ENCODE results near the gene ORC3. TPM values are rescaled to one million over a fixed set of nuclear protein-coding genes. Genes with fewer than 3 reads are reported as not detected.

The ORC3 gene
- total and polyA plus RNA-seq, 10 of the 15 experiments (the other 5 are each of a cell fraction or from before 2014, with no cell fraction given) = 27.2 to 76.3 (median 54.6) TPM

DNA sequence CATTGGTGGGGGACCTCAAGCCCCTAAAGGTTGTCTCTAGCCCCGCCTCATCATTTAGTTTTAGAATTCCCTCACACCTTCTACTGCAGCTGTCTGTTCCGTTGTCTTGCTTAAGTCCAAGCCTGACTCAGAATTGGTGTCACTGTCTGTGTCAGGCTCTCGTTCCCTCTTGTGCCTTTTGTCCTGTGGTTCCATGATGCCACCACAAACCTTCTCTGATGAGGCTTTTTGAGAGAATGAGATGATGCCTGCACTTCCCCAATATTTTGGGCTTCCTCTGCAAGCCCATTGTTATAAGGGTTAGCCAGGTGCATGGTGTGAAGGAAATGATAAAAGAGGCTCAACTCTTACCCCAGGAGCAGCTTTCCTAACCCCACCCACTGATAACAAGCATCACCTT lies 120.2 kb downstream of the ORC3 start (continued):
- TF ChIP-seq BHLHE40 (IDR thresholded peaks at IDR 0.05; ENCODE audit: borderline replicate concordance in 1 of 2, low read depth in 2 of 2, low read length in 1 of 2) = 0 out of 4 replicates have a peak, but pooled peaks of 1 of the 2 experiments have one; percentile 12
- TF ChIP-seq HDAC2 (IDR thresholded peaks at IDR 0.05) = no peak
- TF ChIP-seq KDM1A (IDR thresholded peaks at IDR 0.05; ENCODE audit: borderline replicate concordance) = no peak
- TF ChIP-seq SIX5 (IDR thresholded peaks at IDR 0.05; ENCODE audit: low read depth, low read length, severe bottlenecking) = no peak
- peak; percentile 30; the same call in 1 of the 2 replicates for TF ChIP-seq IKZF1 (conservative IDR thresholded peaks at IDR 0.05)
- no peak for TF ChIP-seq SREBF1 (IDR thresholded peaks at IDR 0.05; ENCODE audit: low read length)
- TF ChIP-seq JUND (IDR thresholded peaks at IDR 0.05; ENCODE audit: low read depth, low read length) = no peak
- TF ChIP-seq, protein P1, sequence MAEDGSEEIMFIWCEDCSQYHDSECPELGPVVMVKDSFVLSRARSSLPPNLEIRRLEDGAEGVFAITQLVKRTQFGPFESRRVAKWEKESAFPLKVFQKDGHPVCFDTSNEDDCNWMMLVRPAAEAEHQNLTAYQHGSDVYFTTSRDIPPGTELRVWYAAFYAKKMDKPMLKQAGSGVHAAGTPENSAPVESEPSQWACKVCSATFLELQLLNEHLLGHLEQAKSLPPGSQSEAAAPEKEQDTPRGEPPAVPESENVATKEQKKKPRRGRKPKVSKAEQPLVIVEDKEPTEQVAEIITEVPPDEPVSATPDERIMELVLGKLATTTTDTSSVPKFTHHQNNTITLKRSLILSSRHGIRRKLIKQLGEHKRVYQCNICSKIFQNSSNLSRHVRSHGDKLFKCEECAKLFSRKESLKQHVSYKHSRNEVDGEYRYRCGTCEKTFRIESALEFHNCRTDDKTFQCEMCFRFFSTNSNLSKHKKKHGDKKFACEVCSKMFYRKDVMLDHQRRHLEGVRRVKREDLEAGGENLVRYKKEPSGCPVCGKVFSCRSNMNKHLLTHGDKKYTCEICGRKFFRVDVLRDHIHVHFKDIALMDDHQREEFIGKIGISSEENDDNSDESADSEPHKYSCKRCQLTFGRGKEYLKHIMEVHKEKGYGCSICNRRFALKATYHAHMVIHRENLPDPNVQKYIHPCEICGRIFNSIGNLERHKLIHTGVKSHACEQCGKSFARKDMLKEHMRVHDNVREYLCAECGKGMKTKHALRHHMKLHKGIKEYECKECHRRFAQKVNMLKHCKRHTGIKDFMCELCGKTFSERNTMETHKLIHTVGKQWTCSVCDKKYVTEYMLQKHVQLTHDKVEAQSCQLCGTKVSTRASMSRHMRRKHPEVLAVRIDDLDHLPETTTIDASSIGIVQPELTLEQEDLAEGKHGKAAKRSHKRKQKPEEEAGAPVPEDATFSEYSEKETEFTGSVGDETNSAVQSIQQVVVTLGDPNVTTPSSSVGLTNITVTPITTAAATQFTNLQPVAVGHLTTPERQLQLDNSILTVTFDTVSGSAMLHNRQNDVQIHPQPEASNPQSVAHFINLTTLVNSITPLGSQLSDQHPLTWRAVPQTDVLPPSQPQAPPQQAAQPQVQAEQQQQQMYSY (CRISPR knock-in tag; IDR thresholded peaks at IDR 0.05) = no peak
- TF ChIP-seq ZBED1 (IDR thresholded peaks at IDR 0.05; ENCODE audit: borderline replicate concordance) = no peak
- TF ChIP-seq SUPT20H (IDR thresholded peaks at IDR 0.05; ENCODE audit: borderline replicate concordance, control insufficient read depth, low read depth, low read length) = no peak
- TF ChIP-seq CREB1 (IDR thresholded peaks at IDR 0.05; ENCODE audit: low read depth) = no peak
- TF ChIP-seq ELK1 (IDR thresholded peaks at IDR 0.05; ENCODE audit: low read depth, low read length) = no peak
- no peak for TF ChIP-seq ZNF207 (IDR thresholded peaks at IDR 0.05; ENCODE audit: borderline replicate concordance)
- no peak for TF ChIP-seq SRF (IDR thresholded peaks at IDR 0.05; ENCODE audit: low read depth in 2 of 2, low read length in 2 of 2)
- TF ChIP-seq ZZZ3 (IDR thresholded peaks at IDR 0.05; ENCODE audit: control insufficient read depth, insufficient read length, low read depth) = no peak
- TF ChIP-seq NR2F1 (conservative IDR thresholded peaks at IDR 0.05) = no peak
- TF ChIP-seq, protein P2, sequence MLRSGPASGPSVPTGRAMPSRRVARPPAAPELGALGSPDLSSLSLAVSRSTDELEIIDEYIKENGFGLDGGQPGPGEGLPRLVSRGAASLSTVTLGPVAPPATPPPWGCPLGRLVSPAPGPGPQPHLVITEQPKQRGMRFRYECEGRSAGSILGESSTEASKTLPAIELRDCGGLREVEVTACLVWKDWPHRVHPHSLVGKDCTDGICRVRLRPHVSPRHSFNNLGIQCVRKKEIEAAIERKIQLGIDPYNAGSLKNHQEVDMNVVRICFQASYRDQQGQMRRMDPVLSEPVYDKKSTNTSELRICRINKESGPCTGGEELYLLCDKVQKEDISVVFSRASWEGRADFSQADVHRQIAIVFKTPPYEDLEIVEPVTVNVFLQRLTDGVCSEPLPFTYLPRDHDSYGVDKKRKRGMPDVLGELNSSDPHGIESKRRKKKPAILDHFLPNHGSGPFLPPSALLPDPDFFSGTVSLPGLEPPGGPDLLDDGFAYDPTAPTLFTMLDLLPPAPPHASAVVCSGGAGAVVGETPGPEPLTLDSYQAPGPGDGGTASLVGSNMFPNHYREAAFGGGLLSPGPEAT (IDR thresholded peaks at IDR 0.05; ENCODE audit: low read depth) = no peak
- TF ChIP-seq, protein P3, sequence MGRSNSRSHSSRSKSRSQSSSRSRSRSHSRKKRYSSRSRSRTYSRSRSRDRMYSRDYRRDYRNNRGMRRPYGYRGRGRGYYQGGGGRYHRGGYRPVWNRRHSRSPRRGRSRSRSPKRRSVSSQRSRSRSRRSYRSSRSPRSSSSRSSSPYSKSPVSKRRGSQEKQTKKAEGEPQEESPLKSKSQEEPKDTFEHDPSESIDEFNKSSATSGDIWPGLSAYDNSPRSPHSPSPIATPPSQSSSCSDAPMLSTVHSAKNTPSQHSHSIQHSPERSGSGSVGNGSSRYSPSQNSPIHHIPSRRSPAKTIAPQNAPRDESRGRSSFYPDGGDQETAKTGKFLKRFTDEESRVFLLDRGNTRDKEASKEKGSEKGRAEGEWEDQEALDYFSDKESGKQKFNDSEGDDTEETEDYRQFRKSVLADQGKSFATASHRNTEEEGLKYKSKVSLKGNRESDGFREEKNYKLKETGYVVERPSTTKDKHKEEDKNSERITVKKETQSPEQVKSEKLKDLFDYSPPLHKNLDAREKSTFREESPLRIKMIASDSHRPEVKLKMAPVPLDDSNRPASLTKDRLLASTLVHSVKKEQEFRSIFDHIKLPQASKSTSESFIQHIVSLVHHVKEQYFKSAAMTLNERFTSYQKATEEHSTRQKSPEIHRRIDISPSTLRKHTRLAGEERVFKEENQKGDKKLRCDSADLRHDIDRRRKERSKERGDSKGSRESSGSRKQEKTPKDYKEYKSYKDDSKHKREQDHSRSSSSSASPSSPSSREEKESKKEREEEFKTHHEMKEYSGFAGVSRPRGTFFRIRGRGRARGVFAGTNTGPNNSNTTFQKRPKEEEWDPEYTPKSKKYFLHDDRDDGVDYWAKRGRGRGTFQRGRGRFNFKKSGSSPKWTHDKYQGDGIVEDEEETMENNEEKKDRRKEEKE (IDR thresholded peaks at IDR 0.05) = no peak
- TF ChIP-seq NRF1 (conservative IDR thresholded peaks at IDR 0.05; ENCODE audit: low read depth, low read length) = no peak
- TF ChIP-seq YY1 (IDR thresholded peaks at IDR 0.05; ENCODE audit: low read depth, low read length) = no peak
- no peak for TF ChIP-seq MEF2B (IDR thresholded peaks at IDR 0.05; ENCODE audit: partially characterized antibody, poor library complexity, severe bottlenecking)
